AG20443 (cell line): ENCODE data around the gene TTC22.

Source experiments
- DNase-seq: peaks from one replicate; pipeline ENCODE4 v3.0.0; 2012; ENCODE audit warnings: low spot score, mixed read lengths

The TTC22 gene

GRCh38 chr1:54800899-54801759 lies at the start of gene TTC22:
TTC22 (minus strand) TSS chr1:54801323; CDS start chr1:54801163, 160 bp downstream.
- DNase-seq, result peak; percentile 50

DNA sequence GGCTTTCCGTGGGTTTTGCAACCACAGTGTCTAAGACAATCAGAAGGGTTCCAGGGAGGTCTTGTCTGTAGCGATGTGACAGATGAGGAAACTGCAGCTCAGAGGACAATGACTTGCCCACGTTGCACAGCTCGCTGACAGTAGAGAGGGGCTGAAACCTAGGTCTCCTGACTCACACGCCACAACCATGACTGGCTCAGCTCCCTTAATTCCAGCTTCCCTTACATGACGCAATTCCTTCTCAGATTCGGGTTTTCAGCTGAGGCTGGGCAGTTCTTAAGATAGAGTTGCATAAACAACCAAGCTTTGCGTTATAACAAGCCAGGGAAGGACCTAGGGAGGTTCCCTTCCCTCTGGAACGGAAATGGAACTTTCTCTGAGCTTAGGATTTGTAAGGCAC lies 49.6 kb upstream of the TTC22 start:
- peak; percentile 95 for DNase-seq

GRCh38 chr1:54850069-54850730 lies 49.1 kb upstream of the TTC22 start:
- peak; percentile 49 for DNase-seq

DNA sequence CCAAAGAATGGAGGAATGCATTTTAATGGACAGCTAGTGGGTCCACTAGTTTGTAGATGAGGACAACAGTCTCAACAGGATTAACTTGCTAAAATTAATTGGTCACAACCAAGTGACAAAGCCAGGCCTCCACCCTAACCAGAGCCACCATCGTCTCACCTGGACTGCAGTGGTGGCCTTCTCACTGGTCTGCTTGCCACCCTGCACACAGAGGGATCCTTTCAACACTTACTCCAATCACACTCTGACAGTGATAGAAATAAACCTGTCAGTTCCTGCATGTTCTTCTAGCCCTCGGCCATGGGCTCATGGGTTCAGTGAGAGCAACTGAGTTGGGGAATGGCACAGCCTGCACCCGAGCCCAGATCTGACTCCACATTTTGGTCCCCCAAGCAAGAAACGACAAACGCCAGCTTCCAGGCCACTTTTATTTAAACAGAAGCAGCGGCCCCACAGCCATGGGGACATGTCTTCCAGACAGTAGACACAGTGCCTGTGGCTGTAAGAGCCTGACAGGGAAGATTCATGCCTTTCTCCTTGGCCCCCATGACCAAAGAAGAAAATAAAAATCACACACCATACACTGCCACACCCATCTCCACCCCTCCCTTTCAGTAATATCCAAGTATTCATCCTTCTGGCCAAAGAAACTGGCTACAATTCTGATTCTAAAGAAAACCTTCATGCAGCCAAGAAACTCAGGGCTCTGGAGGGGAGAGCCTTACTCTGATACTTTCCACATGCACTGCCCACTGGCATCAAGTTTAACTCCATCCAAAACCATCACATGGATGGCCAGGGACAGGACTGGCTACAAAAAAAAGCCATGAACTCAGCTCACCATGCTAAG lies 48.3 kb upstream of the TTC22 start:
- peak; percentile 39 for DNase-seq

DNA sequence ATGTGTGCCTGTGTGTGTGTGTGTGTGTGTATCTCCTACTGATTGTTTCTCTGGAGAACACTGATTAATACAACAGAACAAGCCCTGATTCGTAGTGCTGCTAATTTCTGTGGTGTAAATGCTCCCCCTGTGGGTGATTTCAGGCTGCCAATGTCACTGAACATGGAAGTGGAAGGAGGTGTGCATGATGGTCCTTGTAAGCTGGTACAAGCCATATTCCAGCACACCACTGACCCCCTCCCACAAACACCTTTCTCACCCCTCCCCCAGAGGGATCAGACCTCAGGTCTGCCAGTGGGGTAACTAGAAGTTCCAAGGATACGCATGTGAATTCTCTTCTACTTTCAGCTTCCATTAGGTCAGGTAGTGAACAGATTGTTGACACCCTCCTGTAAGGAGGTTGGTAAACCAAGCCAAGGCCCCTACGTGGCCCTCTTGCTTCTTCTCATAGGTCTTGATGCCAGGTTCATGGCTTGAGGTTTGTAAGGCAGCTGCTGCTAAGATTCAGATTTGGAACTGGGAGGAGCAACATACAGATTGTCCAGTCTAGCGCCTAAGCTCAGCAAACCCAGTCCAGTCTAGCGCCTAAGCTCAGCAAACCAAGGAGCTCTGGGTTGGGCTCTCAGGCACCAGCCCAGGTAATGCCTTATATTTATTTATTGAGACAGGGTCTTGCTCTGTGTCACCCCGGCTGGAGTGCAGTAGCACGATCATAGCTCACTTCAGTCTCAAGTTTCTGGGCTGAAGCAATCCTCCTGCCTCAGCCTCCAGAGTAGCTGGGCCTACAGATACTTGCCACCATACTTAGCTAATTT lies 47.2 kb upstream of the TTC22 start:
- DNase-seq, result no peak

DNA sequence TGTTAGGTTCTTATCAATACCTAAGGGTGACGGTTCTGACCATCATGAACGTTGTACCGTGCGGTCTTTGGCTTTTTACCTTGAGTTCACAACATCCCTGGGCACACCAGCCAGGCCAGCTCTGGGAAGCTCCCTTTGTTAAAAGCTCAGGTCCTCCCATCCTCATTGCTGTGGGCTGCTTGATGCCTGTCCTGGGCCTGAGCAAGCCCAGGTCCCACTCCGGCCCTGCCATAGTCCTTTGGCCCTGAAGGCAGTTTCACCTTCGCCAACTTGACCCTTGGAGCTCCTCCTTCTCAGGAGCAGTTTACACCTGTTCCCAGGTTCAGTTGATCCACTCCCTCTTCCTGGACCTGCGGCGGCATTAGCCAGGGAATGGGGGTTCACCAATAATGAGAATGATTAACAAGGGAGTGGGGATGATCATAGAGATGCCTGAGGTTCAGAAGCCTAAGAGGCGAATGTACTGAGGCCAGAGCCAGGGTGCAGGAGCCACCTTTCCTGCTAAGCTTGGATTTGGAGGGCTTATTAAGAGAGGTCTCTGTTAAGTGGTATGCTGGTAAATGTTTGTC lies 45.7 kb upstream of the TTC22 start:
- no peak for DNase-seq

DNA sequence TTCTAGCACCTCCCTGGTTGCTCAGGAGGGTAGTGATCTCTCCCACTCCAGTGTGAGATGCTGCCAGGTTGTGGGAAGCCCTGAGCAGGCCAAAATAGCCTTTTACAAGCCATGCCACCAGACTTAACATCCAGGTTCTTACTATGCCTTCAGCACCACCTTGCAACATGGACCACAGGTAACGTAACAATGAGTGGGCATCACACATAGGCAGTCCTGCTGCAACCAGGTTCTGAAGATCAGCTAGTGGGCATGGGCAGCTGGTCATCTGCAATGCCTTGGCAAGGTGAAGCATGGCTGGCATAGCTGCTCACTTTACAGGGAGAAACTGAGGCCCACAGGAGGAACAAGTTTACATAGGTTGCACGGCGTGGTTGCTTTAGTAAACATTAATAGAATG lies 45.2 kb upstream of the TTC22 start:
- DNase-seq, result no peak

GRCh38 chr1:54845772-54846171 lies 44.6 kb upstream of the TTC22 start:
- no peak for DNase-seq

DNA sequence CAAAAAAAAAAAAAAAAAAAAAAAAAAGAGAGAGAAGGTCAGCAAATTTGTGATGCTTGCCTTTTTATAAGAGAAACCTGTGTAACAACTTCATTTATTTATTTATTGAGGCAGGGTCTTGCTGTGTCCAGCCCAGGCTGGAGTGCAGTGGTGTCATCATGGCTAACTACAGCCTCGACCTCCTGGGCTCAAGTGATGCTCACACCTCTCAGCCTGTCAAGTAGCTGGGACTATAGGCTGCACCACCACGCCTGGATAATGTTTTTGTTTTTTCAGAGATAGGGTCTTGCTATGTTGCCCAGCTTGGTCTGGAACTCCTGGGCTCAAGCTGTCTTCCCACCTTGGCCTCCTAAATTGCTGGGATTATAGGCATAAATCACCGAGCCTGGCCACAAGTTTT lies 43.4 kb upstream of the TTC22 start:
- no peak for DNase-seq

GRCh38 chr1:54843449-54843848 lies 42.3 kb upstream of the TTC22 start:
- DNase-seq, result no peak

GRCh38 chr1:54842963-54843362 lies 41.8 kb upstream of the TTC22 start:
- DNase-seq, result no peak

GRCh38 chr1:54842206-54842915 lies 41.2 kb upstream of the TTC22 start:
- DNase-seq, result no peak

DNA sequence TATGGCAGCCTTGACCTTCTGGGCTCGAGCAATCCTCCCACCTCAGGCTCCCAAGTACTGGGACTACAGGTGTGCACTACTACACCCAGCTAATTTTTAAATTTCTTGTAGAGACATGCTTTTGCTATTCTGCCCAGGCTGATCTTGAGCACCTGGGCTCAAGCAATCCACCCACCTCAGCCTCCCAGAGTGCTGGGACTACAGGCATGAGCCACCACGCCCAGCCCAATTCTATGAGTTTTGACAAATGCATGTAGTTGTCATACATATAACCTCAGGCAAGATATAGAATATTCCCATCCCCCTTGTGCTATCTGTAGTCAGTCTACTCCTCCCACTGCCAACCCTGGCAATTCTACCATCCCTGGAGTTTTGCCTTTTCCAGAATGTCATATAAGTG lies 38.7 kb upstream of the TTC22 start:
- no peak for DNase-seq

DNA sequence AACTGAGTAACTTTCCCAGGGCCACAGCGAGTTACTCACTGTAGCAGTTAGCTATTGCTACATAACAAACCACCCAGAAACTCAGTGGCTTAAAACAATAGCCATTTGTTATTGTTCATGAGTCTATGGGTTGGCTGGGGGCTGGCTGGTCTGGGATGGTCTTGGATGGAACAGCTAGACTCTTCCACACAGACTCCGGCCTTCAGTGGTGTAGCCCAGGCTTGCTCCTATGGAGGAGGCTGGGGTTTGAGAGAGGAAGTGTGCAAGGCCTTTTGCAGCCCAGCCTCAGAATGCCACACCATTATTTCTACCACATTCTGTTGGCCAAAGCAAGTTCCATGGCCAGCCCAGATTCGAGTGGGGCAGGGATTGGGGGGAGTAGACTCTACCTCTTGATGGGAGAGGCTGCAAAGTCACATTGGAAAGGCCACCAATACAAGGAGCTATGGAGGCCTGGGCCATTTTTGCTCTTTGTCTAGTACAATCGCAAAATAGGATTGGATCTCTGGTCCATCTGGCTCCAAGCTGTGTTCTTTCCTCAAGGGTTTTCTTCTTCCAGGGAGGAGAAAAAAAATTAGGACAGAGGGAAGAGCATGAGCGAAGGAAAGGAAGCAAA lies 37.5 kb upstream of the TTC22 start:
- DNase-seq, result no peak

GRCh38 chr1:54837002-54837853 lies 36.1 kb upstream of the TTC22 start:
- DNase-seq, result no peak

DNA sequence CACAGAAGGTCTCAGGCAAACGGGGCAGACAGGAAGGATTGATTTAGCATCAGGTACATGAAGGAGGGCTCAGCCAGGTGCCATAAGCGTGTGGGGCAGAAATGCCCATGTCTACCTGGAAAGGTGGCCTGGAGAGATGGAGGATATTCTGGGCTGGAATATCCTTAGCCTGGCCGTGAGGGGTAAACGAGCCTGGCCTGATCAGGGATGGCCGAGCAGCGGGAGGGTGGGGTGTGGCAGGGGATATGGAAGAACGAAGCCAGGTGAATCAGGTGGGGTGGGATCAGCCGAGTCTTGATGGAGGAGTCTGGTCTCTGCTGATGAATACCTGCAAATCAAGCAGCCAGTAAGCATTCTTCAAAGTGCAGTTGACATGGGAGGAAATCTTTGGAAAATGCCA lies 35.5 kb upstream of the TTC22 start:
- no peak for DNase-seq

GRCh38 chr1:54835970-54836369 lies 34.8 kb upstream of the TTC22 start:
- no peak for DNase-seq

DNA sequence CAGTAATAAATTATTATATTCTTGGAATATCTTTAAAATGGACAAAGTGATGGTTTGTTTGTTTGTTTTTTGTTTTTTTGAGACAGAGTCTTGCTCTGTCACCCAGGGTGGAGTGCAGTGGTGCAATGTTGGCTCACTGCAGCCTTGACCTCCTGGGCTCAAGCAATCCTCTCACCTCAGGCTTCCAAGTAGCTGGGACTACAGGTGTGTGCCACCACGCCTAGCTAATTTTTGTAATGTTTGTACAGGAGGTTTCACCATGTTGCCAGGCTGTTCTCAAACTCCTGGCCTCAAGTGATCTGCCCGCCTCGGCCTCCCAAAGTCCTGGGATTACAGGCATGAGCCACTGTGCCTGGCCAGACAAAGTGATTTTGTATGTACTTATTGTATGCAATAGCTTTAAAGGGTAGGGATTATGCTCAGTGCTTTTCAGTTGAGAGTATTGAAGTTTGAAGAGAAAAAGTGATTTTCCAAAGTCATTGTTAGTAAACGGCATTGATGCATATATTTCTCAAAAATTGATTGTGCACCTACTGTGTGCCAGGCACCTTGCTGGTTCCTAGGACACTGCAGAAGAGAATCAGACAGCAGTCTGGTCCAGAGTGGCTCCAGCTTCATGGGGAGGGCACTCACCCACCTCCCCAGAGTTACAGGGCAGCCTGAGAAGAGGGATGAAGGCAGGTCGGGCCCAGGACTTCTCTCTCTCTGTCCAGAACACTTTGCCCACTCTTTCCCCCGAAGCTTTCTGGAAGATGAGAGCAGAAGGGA lies 34.2 kb upstream of the TTC22 start:
- no peak for DNase-seq
